NCI-H524 treated with DMSO at 0.1 percent for 48 hours (cell line): ENCODE results near the gene KRTAP4-1.
"Not testable (repeated sequence)": the region's sequence is repeated elsewhere in the genome, so short reads cannot be mapped to it uniquely, and the experiment has no call there.

Source experiments
- DNase-seq: peaks from one replicate; lab custom pipeline; 2025; lab: John Stamatoyannopoulos, UW

Gene KRTAP4-1

DNA sequence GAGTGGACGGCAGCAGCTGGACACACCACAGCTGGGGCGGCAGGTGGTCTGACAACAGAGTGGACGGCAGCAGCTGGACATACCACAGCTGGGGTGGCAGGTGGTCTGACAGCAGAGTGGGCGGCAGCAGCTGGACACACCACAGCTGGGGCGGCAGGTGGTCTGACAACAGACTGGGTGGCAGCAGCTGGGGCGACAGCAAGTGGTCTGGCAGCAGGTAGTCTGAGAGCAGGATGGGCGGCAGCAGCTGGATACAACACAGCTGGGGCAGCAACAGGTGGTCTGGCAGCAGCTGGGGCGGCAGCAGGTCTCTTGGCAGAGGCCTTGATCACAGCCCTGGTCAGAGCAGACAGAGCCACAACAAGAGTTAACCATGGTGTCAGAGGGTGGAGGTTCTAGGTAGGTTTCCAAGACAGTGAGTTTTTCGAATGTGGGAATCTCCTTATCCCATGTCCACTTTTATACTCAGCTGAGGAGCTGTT lies at the start of gene KRTAP4-1:
KRTAP4-1 (minus strand) TSS at position 432 of the 482 bp plus-strand sequence; CDS start at position 375, 57 bp downstream.
- DNase-seq, result no peak

DNA sequence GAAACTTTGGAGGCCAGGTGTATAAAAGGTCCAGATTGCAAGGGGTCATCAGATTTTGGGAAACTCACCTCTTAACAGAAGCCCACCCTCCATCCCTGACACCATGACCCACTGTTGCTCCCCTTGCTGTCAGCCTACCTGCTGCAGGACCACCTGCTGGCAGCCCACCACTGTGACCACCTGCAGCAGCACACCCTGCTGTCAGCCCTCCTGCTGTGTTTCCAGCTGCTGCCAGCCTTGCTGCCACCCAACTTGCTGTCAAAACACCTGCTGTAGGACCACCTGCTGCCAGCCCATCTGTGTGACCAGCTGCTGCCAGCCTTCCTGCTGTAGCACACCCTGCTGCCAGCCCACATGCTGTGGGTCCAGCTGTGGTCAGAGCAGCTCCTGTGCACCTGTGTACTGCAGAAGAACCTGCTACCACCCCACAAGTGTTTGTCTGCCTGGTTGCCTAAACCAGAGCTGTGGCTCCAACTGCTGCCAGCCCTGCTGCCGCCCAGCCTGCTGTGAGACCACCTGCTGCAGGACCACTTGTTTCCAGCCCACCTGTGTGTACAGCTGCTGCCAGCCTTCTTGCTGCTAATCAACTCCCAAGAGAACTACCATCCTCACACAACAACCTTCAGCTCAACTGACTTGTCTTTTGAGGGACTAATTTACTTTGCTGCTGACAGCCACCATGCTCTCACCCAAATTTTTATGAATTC lies 47.8 kb upstream of the KRTAP4-1 start, which contains the start of gene KRTAP9-3:
KRTAP9-3 (plus strand) TSS at position 51 of the 707 bp plus-strand sequence; CDS start at position 104, 53 bp downstream.
- DNase-seq, result not testable (repeated sequence)

- no peak for DNase-seq
Observed at GRCh38 chr17:41231731-41232130, 47.0 kb upstream of the KRTAP4-1 start.

DNA sequence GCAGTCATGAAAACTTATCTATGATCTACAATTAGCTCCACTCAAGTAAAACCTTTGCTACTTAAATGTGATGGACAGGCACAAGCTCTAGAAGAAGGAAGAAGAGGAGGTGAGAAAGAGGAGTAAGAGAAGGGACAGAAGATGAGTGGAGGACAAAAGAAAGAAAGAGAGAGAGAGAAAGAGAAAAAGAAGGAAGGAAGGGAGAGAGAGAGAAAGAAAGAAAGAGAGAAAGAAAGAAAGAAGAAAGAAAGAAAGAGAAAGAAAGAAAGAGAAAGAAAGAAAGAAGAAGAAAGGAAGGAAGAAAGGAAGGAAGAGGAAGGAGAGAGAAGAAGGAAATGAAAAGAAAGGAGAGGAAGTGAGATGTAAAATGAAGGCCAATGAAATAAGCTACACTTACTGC lies 45.4 kb upstream of the KRTAP4-1 start:
- no peak for DNase-seq

- not testable (repeated sequence) for DNase-seq
Observed at GRCh38 chr17:41226598-41227095, 41.9 kb upstream of the KRTAP4-1 start, which contains the start of gene KRTAP9-2. KRTAP9-2 (plus strand) TSS chr17:41226648; CDS start chr17:41226655, 7 bp downstream.

DNA sequence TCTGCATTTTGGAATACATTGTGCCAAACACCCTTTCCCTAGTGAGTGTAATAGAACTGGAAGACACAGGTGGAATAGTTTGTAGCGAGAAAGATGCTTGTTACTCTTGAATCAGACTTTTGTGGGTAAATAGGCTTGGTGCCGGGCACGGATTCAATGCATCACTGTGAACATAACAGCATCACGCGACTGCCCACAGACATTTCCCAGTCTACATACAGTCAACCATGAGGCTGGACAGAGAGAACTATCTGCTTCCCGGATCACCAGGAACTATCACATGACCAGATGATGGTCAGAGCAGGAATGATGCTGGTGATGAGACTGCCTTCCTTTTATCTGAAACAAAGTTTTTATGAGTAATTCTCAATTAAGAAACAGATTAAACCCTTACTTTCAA lies 41.3 kb upstream of the KRTAP4-1 start:
- DNase-seq, result no peak

GRCh38 chr17:41223821-41224220 lies 39.1 kb upstream of the KRTAP4-1 start:
- no peak for DNase-seq

- no peak for DNase-seq
Observed at GRCh38 chr17:41215681-41216080, 31.0 kb upstream of the KRTAP4-1 start.

GRCh38 chr17:41212524-41213169 lies 27.9 kb upstream of the KRTAP4-1 start:
- no peak for DNase-seq

DNA sequence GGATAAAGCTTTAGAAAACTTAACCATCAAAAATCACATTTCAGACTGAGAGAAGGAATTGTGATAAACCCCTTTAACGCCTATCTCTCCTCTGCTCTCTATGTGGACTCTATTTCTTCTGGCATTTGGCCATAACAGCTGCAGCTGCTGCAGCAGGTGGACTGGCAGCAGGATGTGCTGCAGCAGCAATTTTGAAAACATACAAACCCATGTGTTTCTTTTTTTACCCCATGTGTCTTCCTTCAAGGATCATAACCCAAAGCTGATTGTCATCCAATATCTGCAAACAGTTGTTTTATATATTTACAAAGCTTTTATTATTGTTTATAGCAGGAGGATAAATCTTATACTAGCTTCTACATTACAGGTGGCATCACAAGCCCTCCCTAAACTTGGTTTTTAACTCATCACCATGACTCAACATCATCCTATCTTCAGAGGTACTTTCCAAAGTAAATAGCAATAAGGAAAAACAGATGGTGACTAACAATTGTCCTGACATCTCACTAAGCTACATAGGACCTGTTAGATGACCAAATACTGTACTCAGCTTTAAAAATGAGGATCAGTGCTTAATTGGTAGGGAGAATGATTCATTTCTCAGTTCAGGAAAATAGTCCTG lies 27.2 kb upstream of the KRTAP4-1 start:
- no peak for DNase-seq

DNA sequence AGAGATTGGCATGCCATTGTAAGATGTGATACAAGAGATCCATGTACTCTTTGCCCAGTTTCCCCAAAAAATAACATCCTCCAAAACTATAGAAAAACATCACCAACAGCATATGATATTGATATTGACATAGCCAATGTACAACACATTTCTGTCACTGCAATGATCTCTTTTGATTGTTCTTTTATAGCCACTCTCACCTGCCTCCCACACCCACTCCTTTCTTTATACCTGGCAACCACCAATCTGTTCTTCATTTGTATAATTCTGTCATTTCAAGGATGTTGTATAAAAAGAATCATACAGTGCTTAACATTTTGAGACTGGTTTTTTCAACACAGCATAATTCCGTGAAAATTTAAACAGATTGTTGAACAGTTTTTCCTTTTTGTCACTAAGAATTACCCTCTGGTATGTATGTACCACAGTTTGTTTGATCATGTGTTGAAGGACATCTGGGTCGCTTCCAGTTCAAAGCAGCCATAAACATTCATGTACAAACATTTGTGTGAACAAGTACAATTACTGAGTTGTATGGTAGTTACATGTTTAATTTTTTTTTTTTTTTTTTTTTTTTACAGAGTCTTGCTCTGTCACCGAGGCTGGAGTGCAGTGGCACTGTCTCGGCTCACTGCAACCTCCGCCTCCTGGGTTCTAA lies 14.8 kb upstream of the KRTAP4-1 start:
- no peak for DNase-seq

DNA sequence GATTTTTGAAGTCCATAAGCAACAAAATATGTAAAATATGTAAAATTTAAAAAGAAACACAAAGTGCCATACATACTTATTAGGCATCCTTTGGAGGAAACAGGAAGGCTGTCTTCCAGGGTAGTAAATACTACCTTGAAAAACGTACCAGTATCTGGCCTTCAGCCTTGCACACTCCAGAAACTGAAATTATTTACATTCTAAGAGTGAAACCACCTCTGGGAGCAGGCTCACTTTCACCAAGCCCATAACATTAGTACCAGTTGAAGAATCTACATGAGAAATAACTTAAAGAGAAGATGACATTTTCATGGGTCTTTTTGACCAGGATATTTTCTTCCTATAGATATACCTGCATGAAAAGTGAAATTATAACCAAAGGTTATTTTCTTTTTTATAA lies 11.4 kb upstream of the KRTAP4-1 start:
- no peak for DNase-seq

- no peak for DNase-seq
Observed at GRCh38 chr17:41190328-41190727, 5.6 kb upstream of the KRTAP4-1 start.

GRCh38 chr17:41189837-41190318 lies 5.2 kb upstream of the KRTAP4-1 start, which contains the start of gene KRTAP9-1:
KRTAP9-1 (plus strand) TSS chr17:41189887; CDS start chr17:41189887, 0 bp downstream.
- DNase-seq, result not testable (repeated sequence)

- DNase-seq, result no peak
Observed at GRCh38 chr17:41186872-41187271, 2.2 kb upstream of the KRTAP4-1 start.

GRCh38 chr17:41185001-41185400 lies 290 bp upstream of the KRTAP4-1 start:
- DNase-seq, result no peak

- DNase-seq, result no peak
Observed at GRCh38 chr17:41178843-41179616, 5.7 kb downstream of the KRTAP4-1 start.

DNA sequence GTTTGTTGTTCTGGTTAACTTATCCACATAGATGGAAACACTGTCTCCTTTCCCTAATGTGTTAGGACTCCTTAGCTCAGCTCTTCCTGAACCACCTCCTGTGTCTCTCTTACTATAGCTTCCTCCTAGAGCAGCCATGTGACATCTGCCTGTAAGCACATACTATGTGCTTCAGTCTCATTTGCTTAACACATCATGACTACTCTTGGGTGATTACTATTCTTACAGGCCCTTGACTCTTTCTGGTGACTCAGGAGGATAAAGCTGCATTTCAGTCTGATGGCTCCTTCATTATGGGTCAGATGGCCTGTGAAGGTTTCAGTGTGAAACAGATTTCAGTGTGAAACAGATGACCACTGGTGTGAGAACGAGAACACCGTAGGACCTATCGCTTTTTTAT lies 6.4 kb downstream of the KRTAP4-1 start:
- DNase-seq, result no peak

DNA sequence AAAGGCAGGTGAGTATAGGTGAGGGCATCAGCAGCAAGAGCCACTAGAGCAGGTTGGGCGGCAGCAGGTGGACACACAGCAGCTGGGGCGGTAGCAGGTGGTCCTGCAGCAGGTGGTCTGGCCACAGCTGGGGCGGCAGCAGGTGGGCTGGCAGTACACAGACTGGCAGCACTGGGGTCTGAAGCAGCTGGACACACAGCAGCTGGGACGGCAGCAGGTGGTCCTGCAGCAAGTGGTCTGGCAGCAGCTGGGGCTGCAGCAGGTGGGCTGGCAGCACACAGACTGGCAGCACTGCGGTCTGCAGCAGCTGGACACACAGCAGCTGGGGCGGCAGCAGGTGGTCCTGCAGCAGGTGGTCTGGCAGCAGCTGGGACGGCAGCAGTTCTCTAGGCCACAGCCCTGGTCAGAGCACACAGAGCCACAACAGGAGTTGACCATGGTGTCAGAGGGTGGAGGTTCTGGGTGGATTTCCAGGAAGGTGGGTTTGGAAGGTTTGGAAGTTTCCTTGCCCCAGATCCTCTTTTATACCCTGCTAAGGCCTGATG lies 6.9 kb downstream of the KRTAP4-1 start, which contains the start of gene KRTAP4-2:
KRTAP4-2 (minus strand) TSS at position 495 of the 545 bp plus-strand sequence; CDS start at position 438, 57 bp downstream.
- no peak for DNase-seq

DNA sequence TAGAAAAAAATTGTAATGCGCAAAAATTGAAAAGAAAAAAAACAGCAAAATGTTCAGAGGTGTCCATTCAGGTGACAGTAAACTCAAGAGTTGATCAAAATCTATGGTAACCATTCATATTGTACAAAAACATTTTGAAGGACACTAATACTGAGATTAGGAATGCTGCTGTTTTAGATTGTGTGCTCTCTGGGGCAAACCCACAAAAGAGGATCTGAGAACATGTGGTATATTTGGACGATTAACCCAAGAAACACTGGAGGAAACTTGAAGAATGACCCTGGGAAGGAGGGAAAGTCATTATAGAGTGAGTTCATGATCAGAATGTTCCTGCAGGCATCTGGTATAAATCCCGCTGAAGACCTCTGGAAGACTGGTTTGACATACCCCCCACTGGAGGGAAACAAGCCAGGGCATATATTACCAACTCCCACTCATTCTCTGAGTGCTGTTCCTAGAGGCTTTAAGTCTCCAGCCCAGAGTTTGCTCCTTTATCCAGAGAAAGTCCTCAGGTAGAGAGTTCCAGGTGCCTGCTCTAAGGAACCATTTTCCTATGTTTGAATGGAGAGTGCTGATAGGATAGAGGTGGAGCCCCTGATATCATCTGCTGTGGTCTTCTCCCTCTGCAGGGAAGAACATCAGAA lies 7.8 kb downstream of the KRTAP4-1 start:
- DNase-seq, result no peak
